Activated CD4-positive, alpha-beta T cell treated with anti-CD3 and anti-CD28 coated beads for 1 hour (primary cell): ENCODE data around the gene MITF.

Experiments
- DNase-seq: peaks from one replicate; pipeline ENCODE4 v3.0.0-alpha.2; 2020

The MITF gene

GRCh38 chr3:69761896-69762767, 22.9 kb downstream of the MITF start:
- no peak for DNase-seq

GRCh38 chr3:69762768-69763229, 23.5 kb downstream of the MITF start:
- no peak for DNase-seq

- no peak for DNase-seq
These were observed 24.2 kb downstream of the MITF start for GRCh38 chr3:69763458-69763857.

DNA sequence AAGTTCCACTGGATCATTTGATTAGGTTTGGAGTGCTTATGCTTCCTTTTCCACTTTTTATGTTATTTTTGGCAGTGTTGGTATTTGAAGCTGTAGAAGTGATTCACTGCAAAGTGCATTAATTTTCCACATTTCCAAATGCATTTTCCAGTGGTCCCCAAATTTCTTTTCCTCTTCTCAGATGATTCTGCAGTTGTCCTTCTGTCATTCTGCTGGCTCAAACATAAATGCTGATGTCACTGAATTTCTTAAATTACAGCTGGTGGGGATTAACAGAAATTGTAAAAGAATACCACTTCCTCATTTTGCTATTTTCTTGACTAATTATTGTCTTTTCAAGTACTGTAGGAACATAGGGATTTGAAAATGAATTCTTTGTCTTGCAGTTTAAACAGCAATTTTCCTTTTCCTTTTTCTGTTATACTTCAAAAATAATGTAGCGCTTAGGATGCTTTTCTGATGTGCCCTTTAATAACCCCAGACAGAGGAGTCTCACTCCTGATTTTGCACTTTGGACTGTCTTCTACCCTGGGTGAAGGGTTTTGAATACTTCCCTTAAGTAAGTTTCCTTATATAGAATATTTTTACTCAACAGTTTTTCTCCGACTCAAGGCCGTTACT, 25.0 kb downstream of the MITF start:
- DNase-seq, result no peak

DNA sequence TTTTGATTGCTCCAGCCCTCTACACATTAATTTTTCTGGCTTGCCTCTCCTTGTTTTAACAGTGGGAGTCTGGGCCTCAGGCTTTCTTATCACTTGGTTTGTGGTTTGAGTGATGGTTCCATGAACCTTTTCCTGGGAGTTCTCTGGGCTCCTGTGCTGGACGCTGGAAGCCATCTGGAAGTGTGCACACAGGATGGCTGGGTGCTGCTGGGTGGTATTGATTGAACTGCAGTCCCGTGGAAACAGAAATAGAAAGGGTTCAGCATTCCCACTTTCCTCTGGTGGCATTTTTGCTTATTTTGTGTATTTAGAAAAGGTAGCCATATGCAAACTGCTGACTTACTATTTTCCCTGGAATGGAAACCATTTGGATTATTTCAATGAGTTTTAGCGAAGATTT, 25.6 kb downstream of the MITF start:
- DNase-seq, result no peak

- DNase-seq, result no peak
These were observed 27.4 kb downstream of the MITF start for GRCh38 chr3:69766638-69767037.

DNA sequence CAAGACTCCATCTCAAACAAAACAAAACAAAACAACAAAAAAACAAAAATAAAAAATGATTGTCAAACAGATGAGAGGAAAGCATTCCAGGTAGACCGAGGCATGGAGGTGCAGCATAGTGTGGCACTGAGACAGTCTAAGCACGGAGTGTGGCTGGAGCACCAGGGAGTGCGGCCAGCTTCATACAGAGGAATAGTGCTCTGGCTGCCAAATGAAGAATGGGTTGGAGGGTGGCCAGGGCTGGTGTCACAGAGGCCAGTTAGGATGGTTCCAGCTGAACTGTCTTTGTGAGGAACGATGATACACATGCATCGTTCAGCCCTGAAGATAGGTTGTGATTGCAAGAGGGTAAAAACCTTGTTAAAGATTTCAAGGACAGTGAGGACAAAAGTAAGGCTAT, 28.3 kb downstream of the MITF start:
- no peak for DNase-seq

DNA sequence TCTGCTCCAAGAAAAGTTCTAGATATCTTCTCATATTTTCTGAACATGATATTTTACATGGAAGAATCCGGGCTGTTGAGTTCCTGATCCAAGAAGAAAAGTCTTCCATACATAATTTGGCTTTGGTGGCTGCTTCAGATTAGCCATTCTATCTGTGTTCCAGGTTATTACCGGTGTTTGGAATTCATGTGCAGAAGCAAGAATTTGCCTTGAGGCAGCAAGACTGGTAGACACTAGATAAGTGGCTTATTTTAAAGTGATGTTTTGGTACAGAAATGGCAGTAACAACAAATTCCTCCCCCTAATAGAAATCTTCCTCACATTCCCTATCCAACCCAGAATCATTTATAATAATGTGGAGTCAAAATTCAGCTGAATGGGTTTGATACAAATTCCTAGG, 29.2 kb downstream of the MITF start:
- no peak for DNase-seq

GRCh38 chr3:69770219-69770618, 31.0 kb downstream of the MITF start:
- no peak for DNase-seq

DNA sequence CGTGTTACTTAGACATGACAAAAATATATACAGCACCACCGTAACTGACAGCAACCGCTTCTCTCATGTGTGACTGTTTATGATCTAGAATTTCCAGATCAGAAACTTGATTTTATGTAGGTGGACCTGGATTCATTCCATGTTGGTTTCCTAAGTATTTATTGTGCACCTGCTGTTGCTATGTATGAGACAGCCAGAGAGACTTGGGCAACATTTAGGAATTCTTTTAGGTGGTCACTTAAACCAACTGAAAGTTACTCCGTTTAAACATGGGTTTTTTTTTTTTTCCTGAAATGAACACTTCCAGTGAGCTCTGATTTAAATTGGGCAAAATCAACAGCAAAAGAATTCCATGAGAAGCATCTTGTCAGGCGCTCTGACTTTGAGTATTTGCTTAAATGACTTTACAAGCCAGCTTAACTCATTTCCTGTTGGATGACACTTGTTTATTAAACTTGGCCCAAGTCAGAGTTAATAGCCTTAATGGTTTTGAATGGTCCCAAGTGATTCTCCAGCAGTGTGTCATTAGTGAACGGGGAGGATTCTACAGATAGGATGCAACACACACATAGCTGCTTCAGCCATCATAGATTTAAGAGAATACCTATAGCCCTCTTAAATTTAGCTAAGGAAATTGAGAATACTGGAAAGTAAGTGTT, 31.8 kb downstream of the MITF start:
- no peak for DNase-seq

- DNase-seq, result no peak
These were observed 33.0 kb downstream of the MITF start for GRCh38 chr3:69772152-69772867.

- DNase-seq, result no peak
These were observed 34.8 kb downstream of the MITF start for GRCh38 chr3:69774029-69774428.

DNA sequence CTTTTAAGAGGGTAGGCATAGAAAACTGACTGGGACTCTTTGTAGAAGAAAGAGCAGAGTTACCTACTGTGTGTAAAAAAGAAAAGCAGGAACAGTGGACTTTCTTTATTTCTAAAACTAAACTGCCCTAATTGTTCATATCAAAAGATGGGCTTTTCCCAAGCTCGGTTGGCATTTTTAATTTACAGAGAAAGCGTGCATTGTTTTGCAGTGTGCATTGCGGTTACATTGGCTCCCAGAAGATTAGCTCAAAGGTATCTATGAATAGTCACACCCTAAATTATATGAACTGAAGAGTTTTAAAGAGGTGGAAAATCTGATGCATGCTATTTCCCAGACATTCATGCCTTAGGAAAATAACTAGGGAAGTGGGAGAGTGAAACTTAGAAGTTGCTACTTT, 36.5 kb downstream of the MITF start:
- DNase-seq, result no peak

GRCh38 chr3:69776289-69776688, 37.0 kb downstream of the MITF start:
- no peak for DNase-seq

GRCh38 chr3:69776920-69777581, 37.8 kb downstream of the MITF start:
- DNase-seq, result no peak

- no peak for DNase-seq
These were observed 38.3 kb downstream of the MITF start for GRCh38 chr3:69777582-69777967.

GRCh38 chr3:69781593-69781992, 42.3 kb downstream of the MITF start:
- no peak for DNase-seq

DNA sequence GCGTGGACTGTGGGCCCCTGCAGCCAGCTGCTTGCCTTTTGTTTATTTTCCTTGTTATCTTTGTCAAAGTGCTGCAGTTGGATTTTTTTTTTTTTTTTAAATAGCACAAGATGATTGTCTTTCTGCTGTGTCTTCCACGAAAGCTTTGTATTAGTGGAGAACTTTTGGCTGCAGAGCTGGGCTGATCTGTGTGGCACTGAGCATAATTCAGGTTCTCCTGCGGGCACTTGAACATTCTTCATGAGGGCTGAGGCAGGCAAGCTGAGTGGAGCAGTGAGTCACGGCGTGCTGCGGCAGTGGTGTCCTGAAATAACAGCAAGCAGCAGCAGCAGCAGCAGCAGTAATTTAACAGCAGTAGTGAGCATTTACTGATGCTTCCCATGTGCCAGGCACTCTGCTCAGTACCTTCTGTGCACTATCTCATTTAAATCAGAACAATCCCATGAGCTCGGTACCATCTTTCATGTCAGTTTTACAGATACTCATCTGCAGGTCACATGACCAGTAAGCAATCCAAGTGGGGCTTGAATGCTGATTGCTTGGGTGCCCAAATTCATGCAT, 45.8 kb downstream of the MITF start:
- DNase-seq, result no peak

DNA sequence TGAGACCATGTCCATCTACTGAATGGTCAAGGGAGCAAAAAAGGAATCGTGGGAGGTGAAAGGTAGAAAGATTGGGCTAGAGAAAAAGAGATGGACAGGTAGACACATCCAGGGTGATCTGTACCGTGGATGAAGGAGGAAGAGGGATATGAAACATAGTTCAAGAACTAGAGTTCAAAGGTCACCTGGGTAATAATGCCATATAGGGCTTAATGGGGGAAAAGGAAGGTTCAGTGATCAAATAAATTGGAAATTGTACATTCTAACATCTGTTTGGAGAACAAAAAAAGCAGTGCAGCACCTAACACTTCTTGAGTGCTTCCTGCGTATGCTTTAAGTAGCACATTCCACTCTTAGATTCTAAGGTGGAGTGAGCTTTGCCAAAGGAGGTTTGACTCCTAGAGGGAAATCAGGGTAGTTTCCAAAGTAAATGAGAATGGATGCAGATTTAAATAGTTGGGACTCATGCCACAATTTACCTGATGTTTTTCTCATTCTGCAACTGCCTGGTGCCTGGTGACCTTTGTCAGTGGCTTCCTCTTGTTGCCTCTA, 46.6 kb downstream of the MITF start:
- DNase-seq, result no peak

DNA sequence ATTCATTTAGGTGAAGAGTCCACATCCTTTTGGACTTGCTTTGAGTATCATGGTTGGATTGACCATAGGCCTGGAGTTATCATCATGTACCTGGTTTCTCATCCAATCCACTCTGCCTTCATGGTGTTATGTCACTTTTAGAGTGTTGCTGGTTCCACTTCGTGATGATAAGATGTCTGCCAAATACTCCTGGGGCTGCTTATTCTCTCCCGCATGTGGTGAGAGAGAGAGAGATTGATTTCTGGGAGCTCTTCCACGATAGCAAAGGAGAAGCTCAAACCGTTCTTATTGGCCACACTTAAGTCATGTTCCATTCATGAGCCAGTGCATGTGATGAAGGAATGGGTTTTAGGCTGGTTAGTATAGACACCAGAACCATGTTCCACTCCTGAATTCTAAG, 47.6 kb downstream of the MITF start:
- no peak for DNase-seq

- no peak for DNase-seq
These were observed 48.3 kb downstream of the MITF start for GRCh38 chr3:69787436-69788168.
